ENCODE data around the gene SLC28A3. TPM values are rescaled to one million over a fixed set of nuclear protein-coding genes. Genes with fewer than 3 reads are reported as not detected.
A peak's percentile ranks its signal among the peaks of the same experiment; 100 is the strongest.

Gene SLC28A3
- total RNA-seq, 1 experiment from 2014 or later = 0.13 TPM

- Histone ChIP-seq H3K27ac (no peak overlapping the region), H3K9me3 (ENCODE audit: insufficient read depth, low read depth) (no peaks in the 10 kb centered on the region), H3K36me3 (ENCODE audit: low read depth) (no peaks in the 10 kb centered on the region), H3K4me3 (no peak overlapping the region), H2AFZ (no peak overlapping the region), H3K4me1 (replicated peaks; ENCODE audit: insufficient read depth) (no peaks in the 10 kb centered on the region), H3K79me2 (ENCODE audit: low read depth) (no peaks in the 10 kb centered on the region), H3K27me3 (ENCODE audit: insufficient read depth, low read depth) (no peaks in the 10 kb centered on the region), H3K4me2 (no peak overlapping the region), H4K20me1 (ENCODE audit: insufficient read depth) (no peaks in the 10 kb centered on the region), H3F3A (ENCODE audit: insufficient read depth, low read depth) (no peaks in the 10 kb centered on the region), H3K9me2 (ENCODE audit: insufficient read depth) (no peaks in the 10 kb centered on the region)
- no TSS peak for BruUV-seq (replicated peaks)
- TF ChIP-seq EZH2 (IDR thresholded peaks at IDR 0.05; ENCODE audit: low read depth) (no peak), CTCF (conservative IDR thresholded peaks at IDR 0.05) (no peak)
- ChIA-PET CTCF (no interaction called here), POLR2A (ENCODE audit: unreplicated experiment) (interaction anchor here (0.6 kb wide), 2 partner anchors 10 to 42 kb away, joined by 3 read pairs; no protein-coding TSS in a partner anchor)
- DNase-seq = no peak
- intact Hi-C loops (cut with micrococcal nuclease; ENCODE audit: unreplicated experiment) = no loop called here
Measured at GRCh38 chr9:84283946-84284345, 56.6 kb downstream of the SLC28A3 start.

- ChIA-PET POLR2A (ENCODE audit: unreplicated experiment) (interaction anchor here (0.6 kb wide), 1 partner anchor 357 kb away, joined by 4 read pairs; the partner anchor contains the start of gene KIF27), CTCF (interaction anchor here (0.6 to 1.5 kb wide), 2 partner anchors 17 to 1147 kb away, joined by 3 to 4 read pairs; no protein-coding TSS in a partner anchor)
- no TSS peak for BruUV-seq (replicated peaks)
- Histone ChIP-seq H3K36me3 (ENCODE audit: low read depth) (no peaks in the 10 kb centered on the region), H3K9me3 (ENCODE audit: insufficient read depth, low read depth) (no peaks in the 10 kb centered on the region), H3K4me3 (no peak overlapping the region), H3K4me1 (replicated peaks; ENCODE audit: insufficient read depth) (peaks cover 14% of the 10 kb centered on the region), H3K9me2 (ENCODE audit: insufficient read depth) (no peaks in the 10 kb centered on the region), H4K20me1 (ENCODE audit: insufficient read depth) (no peaks in the 10 kb centered on the region), H3K79me2 (ENCODE audit: low read depth) (no peaks in the 10 kb centered on the region), H3K27ac (no peak overlapping the region; the same call in 1 of the 2 replicates), H3K4me2 (peak overlapping the region; percentile 15; the same call in 1 of the 2 replicates), H2AFZ (no peak overlapping the region), H3F3A (ENCODE audit: insufficient read depth, low read depth) (peaks cover 11% of the 10 kb centered on the region; the same call in 1 of the 2 replicates), H3K27me3 (ENCODE audit: insufficient read depth, low read depth) (no peaks in the 10 kb centered on the region; the same call in 1 of the 2 replicates)
- intact Hi-C loops (cut with micrococcal nuclease; ENCODE audit: unreplicated experiment) = no loop called here
- DNase-seq = no peak
- TF ChIP-seq CTCF (conservative IDR thresholded peaks at IDR 0.05) = no peak
Measured at GRCh38 chr9:84278130-84278529, 62.4 kb downstream of the SLC28A3 start.

- no TSS peak for BruUV-seq (replicated peaks)
- no peak overlapping the region for H2AFZ ChIP-seq
- POLR2A ChIA-PET (ENCODE audit: unreplicated experiment) = interaction anchor here (0.6 kb wide), 1 partner anchor 356 kb away, joined by 4 read pairs; the partner anchor contains the start of gene KIF27
- peak; percentile 33 to 81 for DNase-seq
- intact Hi-C loops (cut with micrococcal nuclease; ENCODE audit: unreplicated experiment) = no loop called here
- H3K36me3 ChIP-seq (ENCODE audit: low read depth) = no peaks in the 10 kb centered on the region
- peaks cover 14% of the 10 kb centered on the region for H3K4me1 ChIP-seq (replicated peaks; ENCODE audit: insufficient read depth)
- no peak overlapping the region; the same call in 1 of the 2 replicates for H3K27ac ChIP-seq
- H3K4me2 ChIP-seq = peak overlapping the region; percentile 15; the same call in 1 of the 2 replicates
- H3K9me2 ChIP-seq (ENCODE audit: insufficient read depth) = no peaks in the 10 kb centered on the region
- TF ChIP-seq EZH2 (IDR thresholded peaks at IDR 0.05; ENCODE audit: low read depth) (no peak), CTCF (conservative IDR thresholded peaks at IDR 0.05) (no peak)
- CTCF ChIA-PET = interaction anchor here (1.5 kb wide), 1 partner anchor 16 kb away, joined by 3 read pairs; no protein-coding TSS in a partner anchor
- H3K4me3 ChIP-seq = no peak overlapping the region
- no peaks in the 10 kb centered on the region for H3K9me3 ChIP-seq (ENCODE audit: insufficient read depth, low read depth)
- no peaks in the 10 kb centered on the region for H4K20me1 ChIP-seq (ENCODE audit: insufficient read depth)
- H3K79me2 ChIP-seq (ENCODE audit: low read depth) = no peaks in the 10 kb centered on the region
- no peaks in the 10 kb centered on the region; the same call in 1 of the 2 replicates for H3K27me3 ChIP-seq (ENCODE audit: insufficient read depth, low read depth)
- H3F3A ChIP-seq (ENCODE audit: insufficient read depth, low read depth) = peaks cover 11% of the 10 kb centered on the region; the same call in 1 of the 2 replicates
Measured at GRCh38 chr9:84277646-84278045, 62.9 kb downstream of the SLC28A3 start.
